Measurements from ENCODE around the gene OGDH. TPM values are rescaled to one million over a fixed set of nuclear protein-coding genes. Genes with fewer than 3 reads are reported as not detected.
"Not testable (repeated sequence)": the region's sequence is repeated elsewhere in the genome, so short reads cannot be mapped to it uniquely, and the experiment has no call there.

OGDH gene
- total RNA-seq, 1 donor from 2014 or later: 45.0 TPM

GRCh38 chr7:44698046-44698580, 91.7 kb downstream of the OGDH start:
- peaks cover 42% of the 10 kb centered on the region for H3K36me3 ChIP-seq (ENCODE audit: control insufficient read depth, insufficient read depth, low read length)
- FAIRE-seq (no peak), DNase-seq (ENCODE audit: low read depth) (no peak)
- no peaks in the 10 kb centered on the region for H3K27me3 ChIP-seq (ENCODE audit: control insufficient read depth, insufficient read depth, low read length)
- TF ChIP-seq CTCF (IDR thresholded peaks at IDR 0.05; ENCODE audit: insufficient read depth, low read length, severe bottlenecking): no peak
- H3K4me3 ChIP-seq (ENCODE audit: low read depth, low read length): no peak overlapping the region

- H3K27me3 ChIP-seq (ENCODE audit: control insufficient read depth, insufficient read depth, low read length); FAIRE-seq; DNase-seq (ENCODE audit: low read depth); H3K4me3 ChIP-seq (ENCODE audit: low read depth, low read length): not testable (repeated sequence)
- H3K36me3 ChIP-seq (ENCODE audit: control insufficient read depth, insufficient read depth, low read length): peaks cover 33% of the 10 kb centered on the region
Observed at GRCh38 chr7:44699598-44699997, 93.2 kb downstream of the OGDH start.

GRCh38 chr7:44700322-44700721, 93.9 kb downstream of the OGDH start:
- no peak for FAIRE-seq
- Histone ChIP-seq H3K27me3 (ENCODE audit: control insufficient read depth, insufficient read depth, low read length) (no peaks in the 10 kb centered on the region), H3K4me3 (ENCODE audit: low read depth, low read length) (no peak overlapping the region), H3K36me3 (ENCODE audit: control insufficient read depth, insufficient read depth, low read length) (peaks cover 32% of the 10 kb centered on the region)
- DNase-seq (ENCODE audit: low read depth): no peak
- no peak for TF ChIP-seq CTCF (IDR thresholded peaks at IDR 0.05; ENCODE audit: insufficient read depth, low read length, severe bottlenecking)

GRCh38 chr7:44703391-44703790, 97.0 kb downstream of the OGDH start:
- not testable (repeated sequence) for FAIRE-seq; H3K27me3 ChIP-seq (ENCODE audit: control insufficient read depth, insufficient read depth, low read length); DNase-seq (ENCODE audit: low read depth); H3K4me3 ChIP-seq (ENCODE audit: low read depth, low read length)
- peaks cover 25% of the 10 kb centered on the region for H3K36me3 ChIP-seq (ENCODE audit: control insufficient read depth, insufficient read depth, low read length)

- Histone ChIP-seq H3K4me3 (ENCODE audit: low read depth, low read length) (no peak overlapping the region), H3K36me3 (ENCODE audit: control insufficient read depth, insufficient read depth, low read length) (peaks cover 25% of the 10 kb centered on the region), H3K27me3 (ENCODE audit: control insufficient read depth, insufficient read depth, low read length) (no peaks in the 10 kb centered on the region)
- no peak for FAIRE-seq
- TF ChIP-seq CTCF (IDR thresholded peaks at IDR 0.05; ENCODE audit: insufficient read depth, low read length, severe bottlenecking): no peak
- no peak for DNase-seq (ENCODE audit: low read depth)
Observed at GRCh38 chr7:44703921-44704320, 97.5 kb downstream of the OGDH start.

- DNase-seq (ENCODE audit: low read depth) (no peak), FAIRE-seq (no peak)
- no peak overlapping the region for H3K4me3 ChIP-seq (ENCODE audit: low read depth, low read length)
- no peak for TF ChIP-seq CTCF (IDR thresholded peaks at IDR 0.05; ENCODE audit: insufficient read depth, low read length, severe bottlenecking)
- no peaks in the 10 kb centered on the region for H3K27me3 ChIP-seq (ENCODE audit: control insufficient read depth, insufficient read depth, low read length)
- peaks cover 23% of the 10 kb centered on the region for H3K36me3 ChIP-seq (ENCODE audit: control insufficient read depth, insufficient read depth, low read length)
Observed at GRCh38 chr7:44705434-44705833, 99.0 kb downstream of the OGDH start.

All from bronchial epithelial cell (primary cell).